IPS DF 4.7 (cell line): ENCODE measurements around the gene LINGO4.

Experiments
- DNase-seq: peaks from one replicate; pipeline ENCODE4 v3.0.0-alpha.2; 2013; ENCODE audit warnings: low spot score; ENCODE audit errors: extremely low read depth

Gene LINGO4

DNA sequence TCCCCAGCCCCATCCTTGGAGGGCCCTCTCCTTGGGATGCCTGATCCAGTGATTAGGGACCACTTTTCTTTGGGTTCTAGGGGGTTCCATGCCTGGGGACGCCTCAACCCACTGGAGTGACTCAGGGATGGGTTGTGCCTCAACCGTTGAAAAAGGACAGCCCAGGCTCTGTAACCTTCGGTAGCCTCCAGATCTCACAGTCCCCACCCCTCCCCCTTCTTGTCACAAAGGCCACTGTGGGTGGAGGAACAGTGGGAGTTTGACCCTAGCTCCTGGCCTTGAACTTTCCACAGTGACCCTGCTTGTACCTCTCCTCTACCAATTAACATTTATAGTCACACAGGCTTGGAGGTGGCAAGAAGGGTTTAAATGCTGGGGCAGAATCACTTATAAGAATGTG is 29.0 kb upstream of the LINGO4 start:
- DNase-seq: no peak

DNA sequence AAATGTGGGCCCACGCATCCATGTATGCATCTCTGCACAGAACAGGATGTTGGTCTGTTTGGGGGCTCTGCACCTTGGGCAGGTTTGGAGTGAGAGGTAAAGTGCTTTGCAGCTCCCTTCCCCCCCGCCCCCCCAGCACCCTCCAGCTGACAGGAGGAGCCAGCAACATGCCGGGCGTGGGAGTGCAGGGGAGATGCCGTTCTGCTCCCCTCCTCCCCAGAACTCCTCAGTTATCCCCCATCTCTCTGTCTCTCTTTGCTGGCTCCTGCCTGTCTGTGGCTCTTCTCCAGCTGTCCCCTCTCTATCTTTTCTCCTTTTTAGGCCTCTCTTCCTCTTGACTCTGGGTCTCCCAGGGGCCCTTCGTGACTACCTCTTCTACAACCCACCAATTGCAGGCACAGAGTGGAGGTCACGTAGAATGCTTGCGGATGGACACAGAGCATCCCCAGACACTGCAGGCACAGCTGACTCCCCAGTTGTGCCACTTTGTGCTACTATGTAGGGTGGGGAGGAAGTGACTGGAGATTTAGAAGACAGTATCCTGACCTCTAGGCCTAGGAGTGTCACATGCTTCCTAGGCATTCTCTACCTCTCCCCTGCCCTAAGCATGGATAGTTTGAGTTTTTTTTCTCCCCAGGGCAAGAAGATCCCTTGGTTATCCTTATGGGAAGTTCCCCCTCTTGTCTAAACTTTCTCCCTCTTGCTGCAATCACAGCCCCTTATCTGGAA is 28.1 kb upstream of the LINGO4 start:
- DNase-seq: no peak

DNA sequence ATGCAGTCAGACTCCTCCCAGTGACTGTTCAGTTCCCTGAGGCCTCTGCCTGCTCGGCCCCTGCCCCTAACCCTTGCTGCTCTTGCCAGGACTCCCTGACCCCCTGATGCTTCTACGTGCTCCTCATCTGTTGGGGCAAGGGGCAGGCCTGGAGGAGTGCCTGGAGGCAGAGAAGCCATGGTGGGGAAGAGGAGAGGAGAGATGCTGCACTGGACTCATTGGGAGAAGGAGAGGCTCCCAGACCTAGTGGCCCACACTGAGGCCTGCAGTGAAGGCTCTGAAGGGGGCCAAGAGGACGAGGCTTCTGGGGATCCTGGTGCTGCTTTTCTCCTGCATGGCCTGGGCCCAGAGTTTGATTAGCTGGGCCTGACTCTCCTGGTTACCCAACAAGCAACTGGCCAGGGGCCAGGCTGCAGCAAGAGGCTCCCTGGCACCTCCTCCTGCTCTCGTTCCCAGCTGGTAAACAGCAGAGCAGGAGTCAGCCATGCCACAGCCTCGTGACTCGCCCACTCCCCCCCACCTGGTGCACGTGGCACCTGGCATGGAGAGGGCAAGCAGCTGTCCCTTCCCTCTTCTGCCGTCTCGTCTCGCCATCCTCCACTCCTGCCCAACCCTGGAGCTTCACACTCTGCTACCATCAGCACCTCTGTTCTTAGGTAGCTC is 27.2 kb upstream of the LINGO4 start:
- DNase-seq: no peak

- DNase-seq: no peak
Measured at GRCh38 chr1:151831605-151832004, 26.4 kb upstream of the LINGO4 start, which contains the start of gene RORC. TSS of gene RORC (minus strand) at chr1:151831802. CDS start at chr1:151831764, 38 bp downstream.

- DNase-seq: no peak
Measured at GRCh38 chr1:151831256-151831591, 26.0 kb upstream of the LINGO4 start.

DNA sequence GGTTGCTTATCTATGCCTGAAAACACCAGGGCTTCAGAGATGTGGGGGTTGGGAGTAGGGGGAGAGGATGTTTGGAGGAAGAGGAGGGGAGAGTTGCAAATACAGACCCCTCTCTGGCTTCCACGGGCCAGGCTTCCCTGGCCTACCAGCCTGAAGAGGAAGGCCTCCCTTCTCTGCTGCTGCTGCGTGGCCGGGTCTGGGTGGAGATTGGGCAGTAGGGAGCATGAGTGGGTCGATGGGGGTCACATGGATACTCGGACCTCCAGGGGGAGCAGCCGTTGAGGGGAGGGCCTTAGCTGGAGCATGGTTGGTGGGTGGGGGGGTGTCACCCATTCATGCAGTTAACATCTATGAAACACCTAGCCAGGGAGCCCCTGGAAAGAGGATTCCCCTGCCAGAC is 24.8 kb upstream of the LINGO4 start:
- no peak for DNase-seq

DNA sequence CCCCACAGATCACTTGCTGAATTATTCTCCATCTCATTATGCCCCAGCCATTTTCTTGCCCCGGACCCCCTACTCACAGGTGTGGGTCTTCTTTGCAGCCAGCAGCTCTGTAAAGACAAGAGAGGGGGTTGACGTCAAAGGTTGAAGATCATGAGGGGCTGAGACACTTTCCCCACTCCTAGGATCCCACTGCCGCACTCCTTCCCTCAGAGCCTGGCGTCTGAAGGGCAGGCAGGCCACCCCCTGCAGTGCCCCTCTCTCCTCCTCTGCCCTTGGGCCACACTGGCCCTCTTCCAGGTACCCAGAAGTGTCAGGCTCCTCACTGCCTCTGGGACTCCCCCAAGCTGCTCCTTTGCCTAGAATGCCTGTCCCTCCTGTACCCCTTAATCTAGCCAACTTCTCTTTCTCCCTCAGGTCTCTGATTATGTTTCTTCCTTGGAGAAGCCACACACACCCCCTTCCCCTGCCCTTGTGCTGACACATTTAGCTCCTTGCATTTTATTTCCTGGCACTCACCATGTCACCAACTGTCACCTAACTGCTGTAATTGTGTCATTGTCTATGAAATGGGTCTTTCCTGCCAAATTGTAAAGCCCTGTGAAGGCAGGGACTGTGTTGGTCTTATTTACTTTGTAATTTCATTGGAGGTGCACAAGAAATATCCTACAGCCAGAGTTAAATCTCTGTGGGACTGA is 24.3 kb upstream of the LINGO4 start:
- DNase-seq: no peak

DNA sequence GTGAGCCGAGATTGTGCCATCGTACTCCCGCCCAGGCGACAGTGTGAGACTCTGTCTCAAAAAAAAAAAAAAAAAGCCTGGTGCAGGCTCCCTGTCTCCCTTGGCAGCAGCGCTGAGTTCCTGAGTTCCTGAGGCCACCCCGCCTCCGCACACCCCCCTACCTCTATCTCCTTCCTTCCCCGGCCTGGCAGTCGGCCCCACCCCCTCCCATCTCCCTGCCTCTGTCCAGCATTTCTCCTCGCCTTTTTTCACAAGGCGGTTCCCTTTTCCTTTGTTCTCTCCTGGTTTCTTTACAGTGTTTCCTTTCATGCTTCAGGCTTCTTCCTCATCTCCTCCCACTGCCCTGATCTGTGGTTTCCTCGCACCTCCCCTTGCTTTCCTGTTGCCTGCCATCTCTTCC is 23.7 kb upstream of the LINGO4 start:
- no peak for DNase-seq

GRCh38 chr1:151827853-151828252 is 22.6 kb upstream of the LINGO4 start:
- DNase-seq: no peak

DNA sequence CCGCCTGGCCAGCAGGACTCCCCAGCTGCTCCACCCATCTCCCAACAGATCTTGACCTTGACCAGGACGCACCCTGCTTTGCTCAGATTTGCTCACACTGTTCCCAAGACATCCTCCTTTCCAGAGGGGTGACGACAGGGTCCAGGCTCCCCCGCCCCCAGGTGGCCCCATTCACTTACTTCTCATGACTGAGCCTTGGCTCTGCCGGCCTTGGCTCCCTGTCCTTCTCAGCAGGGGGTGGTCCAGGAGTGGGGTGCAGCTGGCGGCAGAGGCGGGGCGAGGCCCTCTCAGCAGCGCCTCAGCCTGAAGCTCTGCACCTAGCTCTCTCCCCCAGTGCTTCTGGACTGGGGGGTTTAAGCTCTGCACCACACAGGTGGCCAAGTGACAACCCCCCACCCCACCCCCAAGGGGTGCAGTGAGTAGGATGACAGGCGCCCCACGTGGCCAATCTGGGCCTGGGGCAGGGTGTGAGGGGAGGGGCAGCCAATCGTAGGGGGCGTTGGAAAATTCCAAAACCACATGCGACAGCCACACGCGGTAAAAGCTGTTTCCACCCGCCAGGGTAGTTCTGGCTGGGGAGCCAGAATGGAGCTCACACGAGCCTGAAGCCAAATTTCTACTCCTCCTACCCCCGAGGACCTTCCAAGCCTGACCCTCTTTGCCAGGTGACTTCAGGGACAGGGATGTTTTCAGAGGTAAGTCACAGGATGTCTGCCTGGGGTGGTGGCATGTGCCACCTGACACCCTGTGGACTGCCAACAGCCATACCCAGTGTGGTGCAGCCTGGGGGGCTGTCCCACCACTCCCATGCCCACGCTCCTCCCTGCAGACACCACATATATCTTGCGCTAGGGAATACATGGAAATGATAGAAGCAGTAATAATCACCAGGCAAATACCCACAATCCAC is 20.8 kb upstream of the LINGO4 start:
- DNase-seq: no peak

GRCh38 chr1:151825204-151825603 is 20.0 kb upstream of the LINGO4 start:
- no peak for DNase-seq

GRCh38 chr1:151823175-151823574 is 18.0 kb upstream of the LINGO4 start:
- no peak for DNase-seq

- DNase-seq: no peak
Measured at GRCh38 chr1:151822404-151822803, 17.2 kb upstream of the LINGO4 start.

DNA sequence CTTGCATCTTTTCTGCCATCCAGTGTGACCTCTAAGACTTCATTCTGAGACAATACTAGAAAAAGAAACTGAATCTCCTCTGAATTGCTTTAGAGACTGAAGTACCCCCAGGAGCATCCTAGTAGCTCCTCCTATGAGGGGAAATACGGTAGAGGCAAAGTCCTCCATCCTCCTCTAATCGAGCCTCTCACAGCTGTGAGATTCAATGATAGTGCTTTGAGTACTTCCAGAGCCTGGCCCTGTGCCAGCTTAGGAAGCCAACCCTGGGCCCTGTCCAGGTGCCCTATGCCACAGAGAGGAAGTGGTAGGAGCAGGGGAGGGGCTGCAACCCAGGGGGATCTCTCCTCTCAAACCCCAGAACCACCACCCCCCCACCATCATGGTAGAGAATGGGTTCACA is 15.7 kb upstream of the LINGO4 start:
- DNase-seq: no peak

DNA sequence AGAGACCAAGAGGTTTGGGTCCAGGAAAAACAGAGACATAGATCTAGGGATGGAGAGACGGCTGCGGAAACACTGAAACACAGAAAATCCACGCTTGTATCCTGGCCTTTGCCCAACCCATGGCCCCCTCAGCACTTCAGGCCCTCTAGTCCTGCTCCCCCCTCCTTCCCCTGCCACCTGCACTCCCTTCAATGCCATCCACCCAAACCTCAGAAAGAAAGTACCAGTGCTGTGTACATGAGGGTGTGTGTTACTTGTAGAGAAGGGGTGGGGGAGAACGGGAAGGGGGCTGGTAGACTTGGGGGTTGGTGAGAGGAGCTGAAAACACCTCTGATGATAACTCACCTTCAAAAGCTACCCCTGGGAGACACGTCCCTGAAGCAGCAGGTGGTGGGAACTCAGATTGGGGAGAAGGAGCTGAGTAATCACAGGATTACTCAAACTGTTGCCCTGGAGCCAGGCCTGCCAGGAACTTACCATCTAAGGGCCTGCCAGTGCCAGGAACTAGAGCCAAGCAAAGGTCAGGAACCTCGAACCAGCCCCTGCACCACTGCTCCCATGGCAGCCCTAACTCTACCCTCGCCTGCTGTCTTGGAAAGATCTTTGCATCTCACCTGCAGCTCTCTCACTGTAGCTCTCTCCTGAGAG is 14.9 kb upstream of the LINGO4 start:
- DNase-seq: no peak

DNA sequence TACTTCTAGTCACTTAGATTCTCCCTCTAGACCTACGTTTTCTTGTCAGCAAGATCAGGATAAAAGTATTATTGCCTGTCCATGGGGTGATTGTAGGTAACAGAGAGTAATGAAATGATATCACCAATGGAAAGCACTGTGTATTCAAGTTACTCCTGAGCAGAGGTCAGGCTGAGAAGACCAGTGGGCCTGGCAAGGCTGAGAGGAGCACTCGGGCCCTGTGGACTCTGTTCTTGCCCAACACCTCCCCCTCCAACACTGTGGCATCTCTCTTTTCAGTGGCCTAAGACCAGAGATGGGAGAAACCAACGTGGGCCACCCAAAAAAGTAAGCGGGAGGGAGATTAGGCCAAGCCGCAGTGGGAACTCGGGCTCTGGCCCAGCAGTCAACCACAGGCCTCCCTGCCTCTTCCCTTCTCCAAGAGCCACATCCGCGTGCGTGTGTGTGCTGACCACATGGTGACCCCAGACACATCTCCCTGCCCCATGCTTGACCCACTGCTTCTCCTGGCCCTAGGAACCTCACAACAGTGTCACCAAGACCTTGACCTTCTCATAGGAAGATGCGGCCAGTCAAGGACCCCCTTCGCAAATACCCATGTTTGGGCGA is 14.1 kb upstream of the LINGO4 start:
- no peak for DNase-seq

DNA sequence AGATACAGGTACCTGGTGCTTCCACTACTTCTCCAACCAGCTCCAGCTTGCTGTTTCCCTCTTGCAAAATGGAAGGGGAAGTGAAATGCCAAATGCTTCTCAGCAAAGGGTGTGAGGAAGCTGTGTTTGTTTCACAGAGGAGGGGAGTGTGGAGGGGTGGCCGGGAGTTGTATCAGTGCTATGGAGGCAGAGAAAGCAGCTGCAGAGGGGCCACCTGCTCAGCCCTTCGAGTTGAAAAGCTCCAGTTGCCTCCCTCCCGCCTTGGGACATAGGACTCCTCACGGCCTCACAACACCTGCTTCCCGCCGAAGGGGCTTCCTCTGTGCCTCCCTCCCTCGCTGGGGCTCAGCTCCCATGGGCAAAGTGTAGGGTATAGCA is 12.1 kb upstream of the LINGO4 start:
- no peak for DNase-seq

DNA sequence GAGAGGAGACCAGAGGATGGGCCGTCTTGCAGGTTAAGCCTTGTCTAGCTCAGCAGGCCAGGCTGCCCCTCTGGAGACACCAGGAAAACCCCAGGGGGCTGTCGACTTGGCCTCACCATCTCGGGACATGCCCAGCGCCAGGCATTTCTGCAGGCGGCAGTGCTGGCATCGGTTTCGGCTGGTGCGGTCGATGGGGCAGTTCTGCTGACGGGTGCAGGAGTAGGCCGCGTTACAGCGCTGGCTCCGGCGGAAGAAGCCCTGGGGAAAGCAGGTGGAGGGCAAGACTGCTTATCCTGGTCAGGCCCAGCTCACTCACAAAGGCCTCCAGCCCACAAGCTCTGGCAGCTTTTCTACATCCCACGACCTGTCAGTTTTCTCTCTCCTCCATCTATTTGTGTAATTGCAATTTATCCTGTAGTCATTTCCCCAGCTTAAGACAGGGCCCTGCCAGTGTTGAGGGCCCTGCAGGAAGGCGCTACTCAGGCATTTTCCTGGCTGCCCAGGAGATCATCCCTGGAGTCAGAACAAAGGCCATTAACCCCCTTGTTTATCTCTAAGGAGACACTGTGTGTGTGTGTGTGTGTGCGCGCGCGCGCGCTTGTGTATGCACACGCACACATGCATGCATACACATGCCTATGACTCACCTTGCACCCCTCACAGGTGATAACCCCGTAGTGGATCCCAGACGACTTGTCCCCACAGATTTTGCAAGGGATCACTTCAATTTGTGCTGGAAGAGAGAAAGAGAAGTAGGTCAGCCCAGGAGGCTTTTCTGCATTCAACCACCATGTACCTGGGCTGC is 11.5 kb upstream of the LINGO4 start:
- DNase-seq: no peak

- DNase-seq: no peak
Measured at GRCh38 chr1:151815716-151816327, 10.6 kb upstream of the LINGO4 start.
